Ishikawa (cell line): ENCODE data around the gene PIEZO1.

ENCODE experiments used
- CEBPB ChIP-seq: IDR thresholded peaks from 2 replicates; pipeline ENCODE4 v1.6.1; 2012
- CREB1 ChIP-seq: IDR thresholded peaks from 2 replicates; pipeline ENCODE4 v1.6.1; 2012; ENCODE audit warnings: low read depth
- EGR1 ChIP-seq: IDR thresholded peaks from 2 replicates; pipeline ENCODE4 v1.6.1; 2012
- EP300 ChIP-seq: IDR thresholded peaks from 2 replicates; pipeline ENCODE4 v1.6.1; 2012; ENCODE audit warnings: borderline replicate concordance
- FOXM1 ChIP-seq: IDR thresholded peaks from 2 replicates; pipeline ENCODE4 v1.6.1; 2012; ENCODE audit warnings: low read depth, borderline replicate concordance
- MAX ChIP-seq: IDR thresholded peaks from 2 replicates; pipeline ENCODE4 v1.6.1; 2012
- NFIC ChIP-seq: IDR thresholded peaks from 2 replicates; pipeline ENCODE4 v1.6.1; 2012
- RAD21 ChIP-seq: IDR thresholded peaks from 2 replicates; pipeline ENCODE4 v1.6.1; 2012; ENCODE audit warnings: low read depth
- REST ChIP-seq: IDR thresholded peaks from 2 replicates; pipeline ENCODE4 v1.6.1; 2012; ENCODE audit warnings: low read depth, mild to moderate bottlenecking
- TAF1 ChIP-seq: IDR thresholded peaks from 2 replicates; pipeline ENCODE4 v1.6.1; 2012; ENCODE audit warnings: low read depth, mild to moderate bottlenecking
- TCF12 ChIP-seq: IDR thresholded peaks from 2 replicates; pipeline ENCODE4 v1.6.1; 2012; ENCODE audit warnings: low read depth
- TEAD4 ChIP-seq: IDR thresholded peaks from 2 replicates; pipeline ENCODE4 v1.6.1; 2012
- USF1 ChIP-seq: IDR thresholded peaks from 2 replicates; pipeline ENCODE4 v1.6.1; 2012
- YY1 ChIP-seq: IDR thresholded peaks from 2 replicates; pipeline ENCODE4 v1.6.1; 2012; ENCODE audit warnings: low read depth
- ZBTB7A ChIP-seq: IDR thresholded peaks from 2 replicates; pipeline ENCODE4 v1.6.1; 2012; ENCODE audit warnings: low read depth

PIEZO1 gene

GRCh38 chr16:88826070-88826840 lies 41.2 kb upstream of the PIEZO1 start:
- TF ChIP-seq TCF12 (no peak), CREB1 (no peak)

GRCh38 chr16:88825146-88825545 lies 40.1 kb upstream of the PIEZO1 start:
- TF ChIP-seq TAF1, result no peak
- no peak for TF ChIP-seq ZBTB7A

DNA sequence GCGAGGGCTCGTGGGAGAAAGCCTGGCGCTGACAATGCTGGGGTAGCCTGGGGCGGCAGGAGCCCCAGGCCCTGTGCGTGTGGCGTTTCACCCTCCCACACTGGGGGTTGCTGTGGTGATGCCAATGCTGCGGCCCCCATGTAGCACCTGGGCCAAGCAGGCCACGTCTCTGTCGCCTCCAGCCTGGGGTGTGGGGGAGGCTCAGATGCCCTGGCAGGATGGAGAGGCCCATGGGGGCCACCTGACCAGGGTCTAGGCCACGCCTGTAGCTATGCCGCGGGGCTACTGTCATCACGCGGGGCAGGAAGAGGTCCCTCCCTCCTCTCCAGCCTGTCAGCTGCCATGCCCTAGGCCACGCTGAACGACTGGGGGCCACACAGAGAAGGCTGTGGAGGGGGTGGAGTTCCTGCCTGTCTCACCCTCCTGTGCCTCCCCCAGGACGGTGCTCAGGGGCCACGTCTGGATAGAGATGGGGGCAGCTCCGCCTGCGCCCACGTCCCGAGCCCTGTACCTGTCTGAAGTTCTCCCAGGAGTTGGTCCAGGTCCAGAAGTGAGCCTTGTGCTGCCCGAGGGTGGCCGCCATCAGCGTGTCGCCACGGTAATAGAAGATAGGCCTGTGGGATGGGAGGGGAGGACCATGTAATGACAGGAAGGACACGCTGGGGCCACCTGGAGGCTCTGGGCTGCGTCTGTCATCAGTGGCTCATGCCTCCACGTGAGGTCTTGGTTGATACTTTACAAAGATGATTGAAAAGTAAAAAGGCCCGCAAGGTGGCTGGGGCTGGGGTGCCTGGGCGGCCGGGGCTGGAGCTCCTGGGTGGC lies 39.4 kb upstream of the PIEZO1 start:
- no peak for TF ChIP-seq YY1
- TF ChIP-seq USF1, result no peak
- no peak for TF ChIP-seq CREB1
- no peak for TF ChIP-seq MAX
- TF ChIP-seq NFIC, result no peak
- no peak for TF ChIP-seq REST
- no peak for TF ChIP-seq FOXM1
- no peak for TF ChIP-seq RAD21
- no peak for TF ChIP-seq TEAD4
- no peak for TF ChIP-seq TCF12

DNA sequence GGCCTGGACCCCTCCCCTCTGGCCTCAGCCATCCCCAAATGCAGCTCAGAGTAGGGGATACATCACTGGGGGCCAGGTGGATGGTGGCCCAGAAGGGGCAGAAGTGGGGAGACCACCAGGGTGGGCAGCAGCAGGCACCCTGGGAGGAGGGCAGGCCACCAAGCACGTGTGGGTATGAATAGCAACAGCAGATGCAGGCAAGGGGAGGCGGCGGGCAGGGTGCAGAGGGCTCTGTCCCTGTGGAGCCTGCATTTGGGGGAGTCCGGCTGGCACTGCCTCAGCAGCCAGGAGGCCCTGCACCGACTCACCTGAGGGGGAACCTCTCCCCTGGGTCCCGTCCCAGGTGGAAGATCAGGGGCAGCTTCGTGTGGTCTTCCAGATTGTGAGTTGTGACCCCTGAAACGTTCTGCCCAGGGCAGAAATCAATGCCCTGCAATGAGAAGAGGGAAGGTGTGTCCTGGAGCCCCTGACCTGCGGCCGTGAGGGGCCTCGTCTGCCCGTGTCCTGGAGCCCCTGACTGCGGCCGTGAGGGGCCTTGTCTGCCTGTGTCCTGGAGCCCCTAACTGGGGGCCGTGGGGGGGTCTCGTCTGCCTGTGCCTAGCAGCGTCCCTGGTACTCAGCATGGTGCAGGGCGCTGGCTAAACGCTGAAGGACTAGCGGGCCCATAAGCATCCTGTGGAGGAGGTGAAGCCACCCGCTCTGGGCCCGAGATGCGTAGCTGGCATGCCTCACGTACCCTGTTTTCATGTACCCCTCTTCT lies 37.4 kb upstream of the PIEZO1 start:
- TF ChIP-seq EP300, result no peak
- no peak for TF ChIP-seq REST
- no peak for TF ChIP-seq EGR1
- TF ChIP-seq NFIC, result no peak
- no peak for TF ChIP-seq MAX
- no peak for TF ChIP-seq USF1
- TF ChIP-seq TAF1, result no peak
- no peak for TF ChIP-seq TEAD4
- TF ChIP-seq CEBPB, result no peak
- TF ChIP-seq RAD21, result no peak
- no peak for TF ChIP-seq CREB1
- TF ChIP-seq TCF12, result no peak
- TF ChIP-seq FOXM1, result no peak

GRCh38 chr16:88821168-88821850 lies 36.3 kb upstream of the PIEZO1 start:
- no peak for TF ChIP-seq TAF1
- no peak for TF ChIP-seq TCF12
- TF ChIP-seq CREB1, result no peak
- TF ChIP-seq CEBPB, result no peak
- no peak for TF ChIP-seq FOXM1
